GM19351 (cell line): ENCODE data around the gene TMTC2.
"Not testable (repeated sequence)": the region's sequence is repeated elsewhere in the genome, so short reads cannot be mapped to it uniquely, and the experiment has no call there.

ENCODE experiments used
- ATAC-seq: cut with Tn5 transposase; IDR thresholded peaks from one replicate; pipeline ENCODE4 v1.9.1; 2021; ENCODE audit warnings: mild to moderate bottlenecking, moderate library complexity; ENCODE audit not compliant: unreplicated experiment

The TMTC2 gene

GRCh38 chr12:82838827-82839226 is 152.1 kb downstream of the TMTC2 start:
- no peak for ATAC-seq

GRCh38 chr12:82839796-82840195 is 153.1 kb downstream of the TMTC2 start:
- no peak for ATAC-seq

- ATAC-seq = no peak
These were observed 154.8 kb downstream of the TMTC2 start for GRCh38 chr12:82841487-82841904.

- ATAC-seq = no peak
These were observed 155.8 kb downstream of the TMTC2 start for GRCh38 chr12:82842480-82842879.

- not testable (repeated sequence) for ATAC-seq
These were observed 158.4 kb downstream of the TMTC2 start for GRCh38 chr12:82845076-82845475.

GRCh38 chr12:82848845-82849244 is 162.1 kb downstream of the TMTC2 start:
- no peak for ATAC-seq

- ATAC-seq = peak; percentile 68
These were observed 165.8 kb downstream of the TMTC2 start for GRCh38 chr12:82852529-82852928.

- no peak for ATAC-seq
These were observed 169.2 kb downstream of the TMTC2 start for GRCh38 chr12:82855872-82856271.

- no peak for ATAC-seq
These were observed 170.6 kb downstream of the TMTC2 start for GRCh38 chr12:82857276-82857675.

- ATAC-seq = no peak
These were observed 171.3 kb downstream of the TMTC2 start for GRCh38 chr12:82857911-82858533.

- ATAC-seq = no peak
These were observed 171.8 kb downstream of the TMTC2 start for GRCh38 chr12:82858534-82858917.

- ATAC-seq = no peak
These were observed 175.5 kb downstream of the TMTC2 start for GRCh38 chr12:82862069-82862841.

- no peak for ATAC-seq
These were observed 176.4 kb downstream of the TMTC2 start for GRCh38 chr12:82862876-82863649.

- no peak for ATAC-seq
These were observed 179.6 kb downstream of the TMTC2 start for GRCh38 chr12:82866227-82866775.

- no peak for ATAC-seq
These were observed 180.2 kb downstream of the TMTC2 start for GRCh38 chr12:82866946-82867345.

GRCh38 chr12:82867762-82868500 is 181.2 kb downstream of the TMTC2 start:
- no peak for ATAC-seq

GRCh38 chr12:82870771-82871377 is 184.2 kb downstream of the TMTC2 start:
- ATAC-seq = peak; percentile 73

GRCh38 chr12:82872088-82872487 is 185.4 kb downstream of the TMTC2 start:
- no peak for ATAC-seq

GRCh38 chr12:82873309-82873708 is 186.6 kb downstream of the TMTC2 start:
- no peak for ATAC-seq

GRCh38 chr12:82873951-82874350 is 187.2 kb downstream of the TMTC2 start:
- ATAC-seq = no peak
